ENCODE measurements around the gene PIK3C3.
"Not testable (repeated sequence)": the region's sequence is repeated elsewhere in the genome, so short reads cannot be mapped to it uniquely, and the experiment has no call there.

PIK3C3 gene

DNA sequence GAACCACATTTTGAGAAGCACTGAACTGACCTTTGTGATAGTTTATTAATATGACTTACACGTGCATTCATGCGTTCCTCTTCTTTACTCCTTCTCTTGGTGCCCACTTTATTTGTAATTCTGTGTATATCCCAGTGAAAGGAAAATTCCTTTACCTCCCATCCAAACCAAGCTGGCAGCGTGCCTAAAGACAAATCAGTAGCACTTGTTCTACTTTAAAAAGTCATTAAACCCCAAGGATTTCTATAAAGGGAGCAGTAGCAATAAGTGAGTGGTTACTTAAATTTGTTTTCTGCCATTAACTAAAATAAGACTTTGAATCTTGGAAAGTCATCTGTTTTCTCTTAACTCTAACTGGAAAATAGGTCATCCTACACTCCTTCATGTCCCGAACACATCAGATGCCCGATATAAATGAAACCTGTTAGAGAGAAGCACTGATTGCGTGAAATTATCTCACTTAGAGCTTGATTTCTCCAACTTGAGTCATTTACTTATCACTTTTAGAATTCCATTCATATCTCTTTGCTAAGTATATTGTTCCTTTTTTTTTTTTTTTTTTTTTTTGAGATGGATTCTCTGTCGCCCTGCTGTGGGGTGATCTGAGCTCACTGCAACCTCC lies 10.7 kb downstream of the PIK3C3 start:
- in situ Hi-C loops (cut with HindIII; ENCODE audit: low sequenced_read_pairs), result no loop called here

- in situ Hi-C loops (cut with HindIII; ENCODE audit: low sequenced_read_pairs), result no loop called here
These were observed 11.9 kb downstream of the PIK3C3 start for GRCh38 chr18:41966943-41967342.

- in situ Hi-C loops (cut with HindIII; ENCODE audit: low sequenced_read_pairs), result no loop called here
These were observed 12.6 kb downstream of the PIK3C3 start for GRCh38 chr18:41967680-41968079.

GRCh38 chr18:41969881-41970280 lies 14.8 kb downstream of the PIK3C3 start:
- in situ Hi-C loops (cut with HindIII; ENCODE audit: low sequenced_read_pairs), result no loop called here

DNA sequence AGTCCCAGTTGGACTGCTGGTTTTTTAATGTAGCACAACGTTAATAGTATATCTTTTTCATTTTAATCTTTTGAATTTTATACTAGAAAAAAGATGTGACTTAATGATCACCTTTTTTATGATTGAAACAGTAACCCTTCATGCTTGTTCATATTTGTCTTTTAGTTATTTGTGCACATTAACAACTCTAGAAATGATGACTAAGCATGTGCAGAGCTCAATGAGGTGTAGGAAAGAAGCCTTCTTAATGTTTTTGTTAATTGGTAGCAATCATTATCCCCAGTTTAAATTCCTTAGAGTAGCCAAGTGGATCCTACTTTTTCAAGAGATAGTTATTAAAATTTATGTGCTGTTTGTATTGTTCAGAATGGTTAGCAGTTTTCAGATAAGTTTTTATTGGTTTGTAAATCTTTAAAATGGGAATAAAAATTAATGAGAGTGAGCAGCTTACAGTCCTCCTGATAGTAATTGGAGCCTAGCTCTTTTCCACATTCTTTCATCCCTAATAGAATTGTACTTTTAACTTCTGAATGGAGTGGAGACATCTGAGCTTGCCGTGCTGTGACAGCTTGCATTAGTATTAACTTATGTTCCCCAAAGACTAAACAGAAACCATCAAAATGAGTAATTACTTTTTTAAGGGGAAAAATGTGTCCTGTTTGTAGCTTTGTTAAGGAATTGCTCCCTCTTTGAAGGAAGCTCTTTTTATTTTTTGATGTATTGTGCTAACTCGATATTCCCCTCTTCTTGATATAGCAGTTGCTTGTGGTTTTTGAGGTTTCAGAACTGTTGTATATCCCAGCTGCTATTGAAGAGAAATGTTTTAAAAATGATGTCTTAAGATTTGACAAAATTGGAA lies 17.3 kb downstream of the PIK3C3 start:
- in situ Hi-C loops (cut with HindIII; ENCODE audit: low sequenced_read_pairs), result no loop called here

DNA sequence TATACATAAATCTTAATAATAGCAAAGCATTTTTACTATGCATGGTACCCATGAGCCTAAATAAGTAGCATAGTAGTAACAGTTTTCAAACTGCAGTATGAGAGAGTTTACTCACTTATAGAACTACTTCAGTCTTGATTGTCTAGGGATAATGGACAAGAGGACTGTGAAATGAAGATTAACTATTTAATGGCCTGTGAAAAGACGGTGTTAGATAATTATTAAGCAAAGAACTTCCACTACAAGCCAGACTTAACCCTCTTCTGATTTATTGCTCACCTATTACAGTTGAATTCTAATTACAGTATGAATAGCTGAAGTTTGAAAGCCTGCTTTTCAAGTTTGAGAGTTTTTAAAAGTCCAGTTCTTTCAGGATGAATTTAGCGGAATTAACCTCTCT lies 18.9 kb downstream of the PIK3C3 start:
- in situ Hi-C loops (cut with HindIII; ENCODE audit: low sequenced_read_pairs), result no loop called here

DNA sequence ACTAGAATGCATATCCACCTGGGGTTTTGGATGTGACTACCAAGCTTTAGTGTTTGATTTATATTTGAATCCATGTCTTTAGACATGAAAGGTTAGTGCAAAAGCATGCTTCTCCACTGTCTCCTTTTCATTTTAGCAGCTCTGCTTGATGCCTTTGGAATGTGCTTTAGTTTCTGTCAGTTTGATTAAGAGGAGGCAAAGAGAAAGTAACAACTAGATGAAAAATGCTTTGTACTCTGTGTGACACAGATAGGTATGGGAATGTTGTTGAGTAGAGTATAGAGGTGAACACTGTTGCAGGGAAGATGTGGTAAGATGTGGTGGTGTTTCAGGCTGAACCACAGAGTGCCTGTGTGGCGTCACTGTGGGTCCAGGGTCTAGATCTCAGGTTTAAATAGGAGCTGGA lies 19.8 kb downstream of the PIK3C3 start:
- in situ Hi-C loops (cut with HindIII; ENCODE audit: low sequenced_read_pairs), result no loop called here

- in situ Hi-C loops (cut with HindIII; ENCODE audit: low sequenced_read_pairs), result no loop called here
These were observed 20.2 kb downstream of the PIK3C3 start for GRCh38 chr18:41975284-41975683.

DNA sequence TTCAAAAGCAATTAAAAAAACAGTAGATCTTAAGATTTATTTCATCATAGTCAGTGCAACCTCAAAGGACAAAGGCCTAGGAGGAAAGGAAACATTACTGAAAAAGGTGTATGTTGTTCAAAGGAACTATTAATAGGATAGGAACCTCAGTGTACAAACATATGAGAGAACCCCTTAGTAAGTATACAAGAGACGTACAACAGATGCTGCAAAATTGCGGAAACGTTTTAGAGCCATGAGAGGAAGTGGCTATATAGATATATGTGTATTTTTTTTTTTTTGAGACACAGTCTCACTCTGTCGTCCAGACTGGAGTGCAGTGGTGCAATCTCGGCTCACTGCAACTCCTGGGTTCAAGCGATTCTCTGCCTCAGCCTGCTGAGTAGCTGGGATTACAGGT lies 22.2 kb downstream of the PIK3C3 start:
- in situ Hi-C loops (cut with HindIII; ENCODE audit: low sequenced_read_pairs), result no loop called here

DNA sequence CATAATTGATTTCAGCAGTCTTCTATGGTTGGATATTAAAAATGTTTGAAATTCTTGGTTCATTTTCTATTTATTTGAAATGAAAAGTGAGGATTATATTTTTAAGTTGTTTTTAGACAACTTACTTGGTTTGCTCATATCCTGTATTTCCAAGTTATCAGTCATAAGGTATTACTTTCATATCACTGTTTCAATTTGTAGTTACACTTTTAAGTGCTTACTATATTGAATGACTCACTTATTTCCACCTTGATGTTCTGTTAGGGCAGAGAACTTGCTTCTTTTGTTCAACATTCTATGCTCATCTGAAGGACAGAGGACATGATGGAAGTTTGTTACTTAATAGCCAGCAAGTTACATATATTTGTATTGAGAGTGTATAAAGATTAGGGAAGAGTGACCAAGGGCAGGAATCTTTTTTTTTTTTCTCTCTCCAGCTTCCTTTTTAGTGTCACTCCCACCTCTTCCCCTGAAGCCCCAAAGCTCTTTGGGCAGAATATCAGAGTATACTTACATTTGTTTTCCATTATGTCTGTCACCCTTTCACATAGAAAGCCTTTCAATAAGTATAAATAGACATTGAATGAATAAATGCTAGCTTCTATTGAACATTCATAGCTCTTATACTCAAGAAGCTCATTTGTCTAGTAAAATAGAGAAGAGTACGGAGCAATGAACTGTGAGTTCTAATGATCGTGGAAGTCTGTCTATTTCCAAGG lies 28.1 kb downstream of the PIK3C3 start:
- in situ Hi-C loops (cut with HindIII; ENCODE audit: low sequenced_read_pairs), result no loop called here

DNA sequence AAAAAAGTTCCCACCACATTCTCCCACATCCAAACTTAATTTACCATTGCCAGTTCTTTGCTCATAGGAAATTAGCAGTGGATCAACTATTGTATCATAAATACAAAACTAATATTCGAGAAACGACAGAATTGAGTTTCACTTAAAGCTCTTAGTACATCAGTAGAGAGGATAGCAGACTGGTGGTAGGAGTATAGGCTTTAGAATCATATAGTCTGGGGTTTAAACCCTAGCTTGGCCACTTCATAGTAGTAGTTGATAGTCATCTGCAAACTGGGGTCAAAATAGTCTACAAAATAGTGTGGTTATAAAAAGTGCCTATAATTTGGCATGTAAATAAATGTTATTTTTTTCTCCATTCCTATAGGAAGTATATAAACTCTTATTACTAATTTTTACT lies 30.9 kb downstream of the PIK3C3 start:
- in situ Hi-C loops (cut with HindIII; ENCODE audit: low sequenced_read_pairs), result no loop called here

DNA sequence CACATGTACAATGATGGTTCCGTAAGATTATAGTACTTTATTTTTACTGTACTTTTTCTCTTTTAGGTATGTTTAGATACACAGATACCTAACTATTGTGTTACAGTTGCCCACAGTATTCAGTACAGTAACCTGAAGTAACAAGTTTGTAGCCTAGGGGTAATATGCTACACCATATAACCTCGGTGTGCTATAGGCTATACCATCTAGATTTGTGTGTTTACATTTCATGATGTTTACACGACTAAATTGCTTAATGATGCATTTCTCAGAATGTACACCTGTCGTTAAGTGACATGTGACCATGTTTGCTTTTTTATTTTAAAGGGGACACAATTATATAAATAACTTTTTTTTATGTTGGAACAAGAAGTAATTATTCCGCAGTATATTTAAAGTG lies 34.5 kb downstream of the PIK3C3 start:
- in situ Hi-C loops (cut with HindIII; ENCODE audit: low sequenced_read_pairs), result no loop called here

GRCh38 chr18:41992066-41992465 lies 37.0 kb downstream of the PIK3C3 start:
- in situ Hi-C loops (cut with HindIII; ENCODE audit: low sequenced_read_pairs), result no loop called here

DNA sequence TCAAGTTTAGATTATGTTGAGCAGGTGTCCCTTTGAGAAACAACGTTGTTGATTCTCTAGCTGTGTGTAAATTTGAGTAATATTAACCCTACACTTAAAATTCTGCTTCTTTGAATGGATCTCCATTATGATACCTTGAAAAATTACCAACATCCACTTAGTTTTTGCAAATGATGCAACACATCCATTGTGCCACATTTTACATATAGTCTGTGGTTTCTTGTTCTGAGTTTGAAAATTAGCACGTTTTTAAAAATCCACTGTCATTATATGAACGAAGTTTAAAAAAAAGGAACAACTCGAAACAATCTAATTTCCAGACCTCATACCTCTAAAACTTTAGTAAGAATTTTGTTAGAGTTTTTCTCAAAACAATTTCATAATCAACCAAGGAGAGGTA lies 37.7 kb downstream of the PIK3C3 start:
- in situ Hi-C loops (cut with HindIII; ENCODE audit: low sequenced_read_pairs), result no loop called here

DNA sequence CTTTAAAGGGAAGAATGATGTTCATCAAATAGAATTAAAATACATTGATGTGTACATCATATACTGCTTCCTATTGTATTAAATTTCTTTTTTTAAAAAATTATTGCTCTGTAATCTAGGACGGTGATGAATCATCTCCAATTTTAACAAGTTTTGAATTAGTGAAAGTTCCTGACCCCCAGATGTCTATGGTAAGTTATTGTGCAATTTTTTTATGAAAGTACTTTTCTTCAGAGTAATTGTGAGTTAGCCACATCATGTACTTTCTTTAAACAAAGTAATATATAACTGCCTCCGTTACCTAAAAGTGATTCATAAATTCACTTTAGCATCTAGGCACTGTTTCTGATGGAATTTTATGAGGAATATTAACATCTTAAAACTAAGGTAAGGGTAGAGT lies 38.1 kb downstream of the PIK3C3 start:
- in situ Hi-C loops (cut with HindIII; ENCODE audit: low sequenced_read_pairs), result no loop called here

DNA sequence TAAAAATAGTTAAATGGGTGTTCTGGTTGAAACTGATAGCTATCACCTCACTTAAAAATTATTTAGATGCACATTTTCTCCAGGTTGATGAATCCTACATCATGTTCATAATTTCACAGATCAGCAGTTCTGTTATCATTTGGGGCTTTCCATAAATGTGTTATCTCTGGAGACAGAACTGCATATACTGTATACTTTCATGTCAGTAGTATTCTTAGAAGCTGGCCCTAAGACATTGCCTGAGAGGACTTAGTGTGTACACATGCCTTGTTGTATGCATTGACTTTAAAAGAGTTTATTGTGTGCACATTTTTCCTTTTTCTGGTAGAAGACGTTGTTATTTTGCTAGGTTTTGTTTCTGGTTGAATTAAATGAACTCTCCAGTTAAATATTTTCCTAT lies 41.0 kb downstream of the PIK3C3 start:
- in situ Hi-C loops (cut with HindIII; ENCODE audit: low sequenced_read_pairs), result no loop called here

- in situ Hi-C loops (cut with HindIII; ENCODE audit: low sequenced_read_pairs), result no loop called here
These were observed 44.7 kb downstream of the PIK3C3 start for GRCh38 chr18:41999751-42000150.

GRCh38 chr18:42001801-42002200 lies 46.8 kb downstream of the PIK3C3 start:
- in situ Hi-C loops (cut with HindIII; ENCODE audit: low sequenced_read_pairs), result no loop called here

DNA sequence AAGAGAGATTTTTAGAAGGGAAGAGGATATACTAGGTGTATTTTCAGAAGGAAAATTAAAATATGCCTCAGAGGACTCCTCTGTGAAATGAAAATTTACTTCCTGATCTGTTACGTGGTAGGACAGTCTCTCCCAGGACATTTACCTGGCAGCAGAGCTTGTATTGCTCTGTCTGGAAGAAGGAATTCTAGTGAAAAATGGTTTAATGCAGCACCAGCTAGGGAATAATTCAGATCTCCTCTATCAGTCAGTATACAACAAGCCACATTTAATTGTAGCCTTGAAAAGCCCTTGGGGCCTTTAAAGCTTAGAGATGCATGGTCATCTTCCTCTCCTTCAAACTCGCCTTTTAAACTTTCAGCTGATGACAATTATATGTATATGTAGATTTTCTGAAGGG lies 49.6 kb downstream of the PIK3C3 start:
- in situ Hi-C loops (cut with HindIII; ENCODE audit: low sequenced_read_pairs), result no loop called here

- in situ Hi-C loops (cut with HindIII; ENCODE audit: low sequenced_read_pairs), result no loop called here
These were observed 50.7 kb downstream of the PIK3C3 start for GRCh38 chr18:42005782-42006181.

GRCh38 chr18:42009457-42009856 lies 54.4 kb downstream of the PIK3C3 start:
- in situ Hi-C loops (cut with HindIII; ENCODE audit: low sequenced_read_pairs), result not testable (repeated sequence)

GRCh38 chr18:42011053-42011452 lies 56.0 kb downstream of the PIK3C3 start:
- in situ Hi-C loops (cut with HindIII; ENCODE audit: low sequenced_read_pairs), result no loop called here

Measured in DLD1 (cell line).